GM10266 (cell line): ENCODE data around the gene NUCB2.

ENCODE experiments used
- DNase-seq: peaks from one replicate; pipeline ENCODE4 v3.0.0; 2012; ENCODE audit errors: extremely low spot score
- TF ChIP-seq, protein P1 (sequence below): IDR thresholded peaks from 2 replicates; pipeline ENCODE4 v1.5.1; 2012; ENCODE audit warnings: mild to moderate bottlenecking, low read depth; ENCODE audit not compliant: control insufficient read depth, insufficient read depth; ENCODE audit errors: missing control alignments

The NUCB2 gene

DNA sequence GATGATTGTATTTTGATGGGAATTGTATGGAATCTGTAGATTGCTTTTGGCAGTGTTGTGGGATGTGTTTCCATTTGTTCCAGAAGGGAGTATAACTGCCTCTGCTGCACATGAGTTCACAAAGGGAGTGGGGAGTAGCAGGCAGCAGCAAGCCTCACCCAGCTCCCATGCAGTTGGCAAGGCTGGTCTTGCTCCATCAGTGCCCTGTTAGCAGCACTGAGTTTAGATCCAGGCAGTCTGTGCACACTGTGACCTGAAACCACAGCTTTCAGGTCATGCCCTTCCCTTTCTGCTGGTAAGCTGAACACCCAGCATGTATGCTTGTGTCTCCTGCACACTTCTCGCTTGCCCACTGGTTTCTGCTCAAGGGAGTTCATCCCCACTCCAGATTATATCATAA is 3.7 kb upstream of the NUCB2 start:
- TF ChIP-seq, protein P1, sequence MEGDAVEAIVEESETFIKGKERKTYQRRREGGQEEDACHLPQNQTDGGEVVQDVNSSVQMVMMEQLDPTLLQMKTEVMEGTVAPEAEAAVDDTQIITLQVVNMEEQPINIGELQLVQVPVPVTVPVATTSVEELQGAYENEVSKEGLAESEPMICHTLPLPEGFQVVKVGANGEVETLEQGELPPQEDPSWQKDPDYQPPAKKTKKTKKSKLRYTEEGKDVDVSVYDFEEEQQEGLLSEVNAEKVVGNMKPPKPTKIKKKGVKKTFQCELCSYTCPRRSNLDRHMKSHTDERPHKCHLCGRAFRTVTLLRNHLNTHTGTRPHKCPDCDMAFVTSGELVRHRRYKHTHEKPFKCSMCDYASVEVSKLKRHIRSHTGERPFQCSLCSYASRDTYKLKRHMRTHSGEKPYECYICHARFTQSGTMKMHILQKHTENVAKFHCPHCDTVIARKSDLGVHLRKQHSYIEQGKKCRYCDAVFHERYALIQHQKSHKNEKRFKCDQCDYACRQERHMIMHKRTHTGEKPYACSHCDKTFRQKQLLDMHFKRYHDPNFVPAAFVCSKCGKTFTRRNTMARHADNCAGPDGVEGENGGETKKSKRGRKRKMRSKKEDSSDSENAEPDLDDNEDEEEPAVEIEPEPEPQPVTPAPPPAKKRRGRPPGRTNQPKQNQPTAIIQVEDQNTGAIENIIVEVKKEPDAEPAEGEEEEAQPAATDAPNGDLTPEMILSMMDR: no peak
- DNase-seq: no peak

DNA sequence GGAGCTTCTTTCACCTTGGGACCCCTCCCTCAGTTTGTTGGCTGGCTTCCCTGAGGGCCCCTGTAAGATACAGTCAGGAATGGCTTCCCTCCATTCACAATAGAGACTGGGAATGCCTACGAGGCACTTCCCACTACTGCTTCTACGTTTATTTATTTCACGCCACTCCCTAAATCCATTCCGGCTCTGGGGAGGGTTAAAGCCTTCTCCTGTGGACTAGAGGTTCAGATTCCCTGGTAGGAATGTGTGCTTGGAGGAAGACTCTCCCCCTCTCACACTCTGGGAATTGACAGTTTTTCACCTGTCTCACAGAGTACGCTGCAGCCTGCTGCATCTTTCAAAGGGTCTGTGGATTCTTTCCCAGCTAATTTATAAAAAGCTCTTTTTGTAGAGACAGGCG is 3.3 kb upstream of the NUCB2 start:
- TF ChIP-seq, protein P1: no peak
- no peak for DNase-seq

DNA sequence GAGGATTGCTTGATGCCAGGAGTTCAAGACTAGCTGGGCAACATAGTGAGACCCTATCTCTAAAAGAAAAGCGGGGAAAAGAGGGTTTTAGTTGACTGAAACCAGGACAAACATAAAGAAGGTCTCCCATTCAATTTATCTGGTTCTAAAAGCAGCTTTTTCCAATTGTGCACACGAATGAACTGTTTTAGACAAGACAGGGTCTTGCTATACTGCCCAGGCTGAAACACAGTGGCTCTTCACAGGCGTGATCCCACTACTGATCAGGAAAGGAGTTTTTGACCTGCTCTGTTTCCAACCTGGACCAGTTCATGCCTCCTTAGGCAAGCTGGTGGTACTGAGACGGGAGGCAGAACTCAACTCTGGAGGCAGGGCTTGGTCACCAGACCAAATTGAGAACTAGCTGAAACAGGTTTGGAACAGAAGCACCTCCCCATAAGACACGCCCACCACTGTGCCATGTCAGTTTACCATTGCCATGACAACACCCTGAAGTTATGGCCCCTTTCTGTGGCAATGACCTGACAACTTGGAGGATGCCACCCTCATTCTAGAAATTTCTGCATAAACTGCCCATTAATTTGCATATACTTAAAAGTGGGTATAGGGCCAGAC is 2.8 kb upstream of the NUCB2 start:
- no peak for DNase-seq

DNA sequence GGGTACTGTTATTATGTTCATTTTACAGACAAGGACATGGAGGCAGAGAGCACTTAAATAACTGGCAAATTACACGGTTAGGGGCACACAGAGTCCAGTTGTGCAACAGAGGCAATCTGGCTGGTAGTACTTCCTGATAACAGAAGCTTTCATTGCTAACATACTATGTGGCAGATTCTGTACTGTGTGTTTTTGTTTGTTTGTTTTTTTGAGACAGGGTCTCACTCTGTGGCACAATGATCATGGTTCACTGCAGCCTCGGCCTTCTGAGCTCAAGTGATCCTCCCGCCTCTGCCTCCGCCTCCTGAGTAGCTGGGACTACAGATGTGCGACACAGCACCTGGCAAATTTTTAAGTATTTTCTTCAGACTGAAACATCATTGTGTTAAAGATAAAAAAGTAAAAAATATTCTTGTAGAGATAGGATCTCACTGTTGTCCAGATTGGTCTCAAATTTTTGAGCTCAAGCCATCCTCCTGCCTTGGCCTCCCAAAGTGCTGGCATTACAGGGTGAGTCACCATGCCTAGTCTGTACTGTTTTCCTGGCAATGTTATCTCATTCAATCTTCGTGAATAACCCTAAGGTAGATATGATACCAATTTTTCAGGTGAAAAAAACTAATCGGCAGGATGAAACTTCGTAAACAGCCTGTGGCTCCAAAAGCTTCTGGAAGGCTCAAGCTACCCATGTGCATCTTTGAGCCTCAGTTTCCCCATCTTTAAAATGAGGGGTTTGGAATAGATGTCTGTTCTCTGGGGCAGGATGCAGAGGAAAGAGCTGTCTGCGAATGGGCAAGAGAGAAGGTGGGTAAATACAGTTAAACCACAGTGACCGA is 921 bp upstream of the NUCB2 start:
- no peak for DNase-seq
- TF ChIP-seq, protein P1: no peak

More for the DNA sequence above, 2.8 kb upstream of the NUCB2 start:
- TF ChIP-seq, protein P1: no peak

DNA sequence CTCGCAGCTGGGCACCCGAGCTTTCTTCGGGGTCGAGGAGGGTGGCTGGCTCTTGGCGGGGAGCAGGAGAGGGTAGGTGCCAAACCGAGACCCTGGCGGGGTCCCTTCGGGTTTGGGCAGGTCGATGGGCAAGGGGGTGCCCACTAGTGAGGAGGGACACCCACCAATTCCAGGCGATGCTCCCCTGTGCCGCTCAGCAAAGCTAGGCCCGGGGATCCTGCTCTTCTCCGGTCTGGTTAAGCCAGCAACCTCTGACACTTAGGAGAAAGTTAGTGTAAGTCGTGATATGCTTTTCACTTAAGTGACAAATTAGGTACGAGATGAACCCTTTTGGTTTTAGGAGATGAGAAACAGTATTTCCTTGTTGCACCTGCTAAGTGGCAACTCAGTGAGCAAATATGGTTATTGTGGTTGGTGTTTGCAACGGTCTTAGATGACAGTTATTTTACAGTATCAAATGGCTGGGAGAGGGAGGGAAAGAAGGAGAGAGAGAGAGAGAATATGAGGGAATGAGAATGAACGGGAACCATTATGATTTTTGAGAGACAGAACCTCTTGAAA is 565 bp downstream of the NUCB2 start:
- DNase-seq: peak; percentile 31
- TF ChIP-seq, protein P1: no peak

DNA sequence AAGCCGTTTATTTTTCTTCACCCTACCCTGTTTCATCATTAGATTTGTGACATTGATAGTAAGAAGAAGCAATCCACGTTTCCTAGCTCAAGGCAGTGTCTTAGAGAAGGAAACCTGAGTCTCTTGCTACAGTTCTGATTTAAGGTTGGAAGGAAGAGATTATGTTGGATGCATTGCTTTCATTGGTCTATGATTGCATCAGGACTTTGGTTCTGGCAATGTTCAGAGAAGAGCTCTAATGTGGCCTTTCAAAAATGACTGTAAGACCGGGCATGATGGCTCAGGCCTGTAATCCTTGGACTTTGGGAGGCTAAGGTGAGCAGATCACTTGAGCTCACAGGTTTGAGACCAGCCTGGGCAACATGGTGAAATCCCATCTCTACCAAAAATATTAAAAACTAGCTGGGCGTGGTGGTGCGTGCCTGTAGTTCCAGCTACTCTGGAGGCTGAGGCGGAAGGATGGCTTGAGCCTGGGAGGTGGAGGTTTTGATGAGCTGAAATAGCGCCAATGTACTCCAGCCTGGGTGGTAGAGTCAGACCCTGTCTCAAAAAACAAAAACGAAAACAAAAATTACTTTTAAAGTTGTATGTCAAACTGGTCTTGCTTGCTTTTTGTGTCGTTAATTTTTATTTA is 4.1 kb downstream of the NUCB2 start:
- no peak for DNase-seq
- TF ChIP-seq, protein P1: no peak

DNA sequence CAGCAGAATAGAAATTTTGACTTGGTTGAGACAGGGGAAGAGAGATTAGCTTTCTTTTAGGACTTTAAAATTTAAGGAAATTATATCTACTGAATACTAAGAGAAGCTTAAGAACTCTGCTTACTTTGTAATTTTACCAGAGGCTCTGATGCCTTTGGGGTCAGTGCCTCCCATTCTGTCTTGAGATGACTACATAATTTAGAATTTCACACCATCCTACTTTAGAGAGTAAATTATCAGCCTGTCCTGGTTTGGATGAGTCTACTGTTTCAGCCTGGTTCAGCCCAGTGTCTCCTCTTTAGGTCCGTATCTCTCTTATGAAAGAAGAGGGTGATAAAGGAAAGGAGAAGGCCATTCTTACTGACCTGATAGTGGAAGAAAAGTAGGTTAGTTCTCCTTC is 9.8 kb downstream of the NUCB2 start:
- TF ChIP-seq, protein P1: no peak
- DNase-seq: no peak
